B cell (primary cell): ENCODE results near the gene B9D2. TPM values are rescaled to one million over a fixed set of nuclear protein-coding genes. Genes with fewer than 3 reads are reported as not detected.
A peak's percentile ranks its signal among the peaks of the same experiment; 100 is the strongest.

ENCODE experiments used
- ATAC-seq: fragments of 200-7000 bp; cut with Tn5 transposase; one replicate; pipeline ENCODE4 v1.10.0; 2021; ENCODE audit warnings: low read depth, mild to moderate bottlenecking, moderate number of reproducible peaks, moderate library complexity
- CTCF ChIA-PET: fragments of 350-600 bp; sonication (Branson Sonifier 250); formaldehyde crosslinking; loops from one replicate; lab custom pipeline; 2021; ENCODE audit warnings: antibody characterized with exemption, inconsistent platforms; lab: Charles Lee
- POLR2A ChIA-PET: fragments of 350-600 bp; sonication (Branson Sonifier 250); formaldehyde crosslinking; loops from one replicate; lab custom pipeline; 2021; ENCODE audit warnings: antibody characterized with exemption; lab: Charles Lee
- DNase-seq: peaks from one replicate; pipeline ENCODE4 v3.0.0; 2013
- H2AFZ ChIP-seq: 2 replicates; pipeline ENCODE4 v1.6.1; 2012; ENCODE audit warnings: mild to moderate bottlenecking, low read depth, low read length; ENCODE audit not compliant: insufficient read depth, poor library complexity, severe bottlenecking
- H3K27ac ChIP-seq, 2 donors: 1 replicate in 1 of 2; 2 replicates in 1 of 2; pipeline ENCODE4 v1.5.1; 2012 to 2013; ENCODE audit warnings: low read length in 2 of 2, mild to moderate bottlenecking in 2 of 2, moderate library complexity in 1 of 2
- H3K27me3 ChIP-seq, 4 experiments: fragments of 200-600 bp in 1 of 4; sonication (generic) in 1 of 4; replicated peaks in 1 of 4; 1 replicate in 2 of 4; 2 replicates in 2 of 4; pipeline versions ENCODE4 v1.6.1 to v1.7.0; 2013 to 2016; ENCODE audit warnings: low read length in 3 of 4, mild to moderate bottlenecking in 2 of 4, mixed read lengths in 1 of 4, moderate library complexity in 1 of 4; ENCODE audit not compliant: insufficient read depth in 4 of 4, control insufficient read depth in 3 of 4; ENCODE audit errors: control extremely low read depth in 1 of 4
- H3K36me3 ChIP-seq, 2 experiments: replicated peaks in 1 of 2; 1 replicate in 1 of 2; 2 replicates in 1 of 2; pipeline versions ENCODE4 v1.6.1 to v1.7.1; 2013; ENCODE audit warnings: low read length in 1 of 2; ENCODE audit not compliant: insufficient read depth in 2 of 2, control insufficient read depth in 1 of 2; ENCODE audit errors: control extremely low read depth in 1 of 2, extremely low read depth in 1 of 2
- H3K4me1 ChIP-seq, 2 donors: fragments of 200-600 bp in 1 of 2; sonication (generic) in 1 of 2; 1 replicate in 1 of 2; 2 replicates in 1 of 2; pipeline versions ENCODE4 v1.5.1 to v1.6.1; 2013 to 2017; ENCODE audit warnings: low read length in 2 of 2; ENCODE audit not compliant: control insufficient read depth in 2 of 2, insufficient read depth in 2 of 2
- H3K4me2 ChIP-seq: replicated peaks from 2 replicates; pipeline ENCODE3; 2012; ENCODE audit warnings: mild to moderate bottlenecking, low read depth, low read length; ENCODE audit not compliant: poor library complexity, severe bottlenecking
- H3K4me3 ChIP-seq, 5 experiments: fragments of 200-600 bp in 1 of 5; sonication (generic) in 1 of 5; 1 replicate in 3 of 5; 2 replicates in 2 of 5; pipeline versions ENCODE4 v1.5.1 to v1.7.0; 2011 to 2016; ENCODE audit warnings: low read length in 4 of 5, mild to moderate bottlenecking in 4 of 5, low read depth in 2 of 5, control low read depth in 1 of 5, moderate library complexity in 1 of 5; ENCODE audit not compliant: insufficient read depth in 1 of 5; ENCODE audit errors: control extremely low read depth in 1 of 5, extremely low read depth in 1 of 5
- H3K79me2 ChIP-seq: fragments of 200-600 bp; sonication (generic); one replicate; pipeline ENCODE4 v1.6.0; 2016; ENCODE audit warnings: low read length; ENCODE audit not compliant: control insufficient read depth, insufficient read depth
- H3K9ac ChIP-seq: fragments of 200-600 bp; sonication (generic); 2 replicates; pipeline ENCODE4 v1.6.1; 2017; ENCODE audit warnings: mild to moderate bottlenecking, low read length, moderate library complexity
- H3K9me3 ChIP-seq, 3 donors: one replicate each; pipeline versions ENCODE4 v1.6.1 to v1.7.1; 2013; ENCODE audit warnings: low read length in 2 of 3; ENCODE audit not compliant: control insufficient read depth in 2 of 3, insufficient read depth in 1 of 3; ENCODE audit errors: control extremely low read depth in 1 of 3
- H4K20me1 ChIP-seq: 2 replicates; pipeline ENCODE4 v1.6.0; 2012; ENCODE audit warnings: mild to moderate bottlenecking, low read length; ENCODE audit not compliant: insufficient read depth, control insufficient read depth, poor library complexity, severe bottlenecking
- H3K27ac Mint-ChIP-seq: one replicate; pipeline ENCODE4 v1.8.0; 2021; ENCODE audit warnings: mixed read lengths
- H3K27me3 Mint-ChIP-seq: one replicate; pipeline ENCODE4 v1.8.0; 2021; ENCODE audit warnings: mixed read lengths
- H3K4me1 Mint-ChIP-seq: one replicate; pipeline ENCODE4 v1.8.0; 2021; ENCODE audit warnings: mixed read lengths
- H3K4me3 Mint-ChIP-seq: one replicate; pipeline ENCODE4 v1.8.0; 2021; ENCODE audit warnings: mixed read lengths
- H3K9me3 Mint-ChIP-seq: one replicate; pipeline ENCODE4 v1.8.0; 2022; ENCODE audit warnings: mixed read lengths; ENCODE audit not compliant: insufficient read depth
- EZH2 ChIP-seq: IDR thresholded peaks from 2 replicates; pipeline ENCODE4 v1.6.1; 2012; ENCODE audit warnings: borderline replicate concordance, low read depth, mild to moderate bottlenecking, moderate library complexity, low read length; ENCODE audit not compliant: insufficient read depth, poor library complexity, severe bottlenecking
- WGBS: methylation state at CpG from one replicate; pipeline ENCODE4 v1.1.5; 2013; ENCODE audit warnings: missing lambda C conversion rate; ENCODE audit not compliant: insufficient coverage; 5-methylcytosine and 5-hydroxymethylcytosine counted together
- intact Hi-C: fragments of 100-400 bp; cut with micrococcal nuclease; formaldehyde crosslinking; loops from one replicate; pipeline ENCODE4 v1.10.0; 2022
- polyA plus RNA-seq: library from polyadenylated mRNA; depleted of rRNA; stranded (reverse); fragments of >200 nt; gene quantifications from 2 replicates; pipeline ENCODE4 v1.2.3, GENCODE V29; 2012
- total RNA-seq, 2 donors: library from RNA; stranded (reverse); fragments of 120-200 nt in 1 of 2; gene quantifications; 1 replicate in 1 of 2; 2 replicates in 1 of 2; pipeline versions ENCODE4 v1.2.3 to v1.2.4, GENCODE V29; 2013 to 2022
- TF ChIP-seq, protein P1 (sequence below): fragments of 200-600 bp; IDR thresholded peaks from one replicate; pipeline ENCODE4 v1.8.0; 2022; ENCODE audit warnings: antibody characterized with exemption, mild to moderate bottlenecking

B9D2 gene
- total and polyA plus RNA-seq, 2 donors (not counting 1 experiment from before 2014, with no cell fraction given), result 9.9 to 17.5 TPM

DNA sequence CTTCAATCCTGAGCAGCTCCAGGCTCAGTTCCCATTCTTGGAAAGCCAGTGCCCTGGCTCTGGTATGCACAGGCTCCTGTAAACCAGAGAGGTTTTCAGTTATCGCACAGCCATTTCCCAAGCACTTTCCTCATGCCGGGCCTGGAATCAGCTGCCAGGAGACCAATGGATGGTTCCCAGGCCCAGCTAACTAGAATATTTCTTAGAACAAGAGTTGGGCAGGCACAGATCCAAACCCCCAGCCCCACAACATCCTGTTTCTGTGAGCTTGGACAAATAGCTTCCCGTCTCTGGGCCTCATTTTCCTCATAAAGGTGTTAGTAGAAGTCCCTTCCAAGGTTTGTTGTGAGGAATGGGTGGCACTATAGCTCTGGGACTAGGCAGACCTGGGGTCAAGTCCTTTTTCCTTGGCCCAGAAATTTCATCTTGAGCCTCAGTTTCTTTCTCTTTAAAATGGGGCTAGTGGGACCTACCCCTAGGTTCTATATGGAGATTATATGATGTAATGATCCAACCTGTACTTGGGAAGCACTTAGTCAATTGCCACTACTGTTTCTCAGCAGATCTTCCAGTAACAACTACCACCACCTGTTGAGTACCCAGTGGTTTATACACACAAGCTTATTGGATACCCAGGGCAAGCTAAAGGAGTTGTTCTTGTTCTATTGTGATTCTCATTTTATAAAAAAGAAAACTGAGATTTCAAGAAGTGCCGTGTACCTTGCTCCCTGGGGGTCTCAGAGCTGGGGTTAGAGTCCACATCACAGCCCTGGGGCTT is 59.1 kb downstream of the B9D2 start:
- no peak for DNase-seq
- ATAC-seq, result no peak
- H3K4me2 ChIP-seq, result peak overlapping the region; percentile 0
- intact Hi-C loops, result no loop called here
- TF ChIP-seq, protein P1, sequence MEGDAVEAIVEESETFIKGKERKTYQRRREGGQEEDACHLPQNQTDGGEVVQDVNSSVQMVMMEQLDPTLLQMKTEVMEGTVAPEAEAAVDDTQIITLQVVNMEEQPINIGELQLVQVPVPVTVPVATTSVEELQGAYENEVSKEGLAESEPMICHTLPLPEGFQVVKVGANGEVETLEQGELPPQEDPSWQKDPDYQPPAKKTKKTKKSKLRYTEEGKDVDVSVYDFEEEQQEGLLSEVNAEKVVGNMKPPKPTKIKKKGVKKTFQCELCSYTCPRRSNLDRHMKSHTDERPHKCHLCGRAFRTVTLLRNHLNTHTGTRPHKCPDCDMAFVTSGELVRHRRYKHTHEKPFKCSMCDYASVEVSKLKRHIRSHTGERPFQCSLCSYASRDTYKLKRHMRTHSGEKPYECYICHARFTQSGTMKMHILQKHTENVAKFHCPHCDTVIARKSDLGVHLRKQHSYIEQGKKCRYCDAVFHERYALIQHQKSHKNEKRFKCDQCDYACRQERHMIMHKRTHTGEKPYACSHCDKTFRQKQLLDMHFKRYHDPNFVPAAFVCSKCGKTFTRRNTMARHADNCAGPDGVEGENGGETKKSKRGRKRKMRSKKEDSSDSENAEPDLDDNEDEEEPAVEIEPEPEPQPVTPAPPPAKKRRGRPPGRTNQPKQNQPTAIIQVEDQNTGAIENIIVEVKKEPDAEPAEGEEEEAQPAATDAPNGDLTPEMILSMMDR, result no peak
- TF ChIP-seq EZH2, result no peak
- H3K9me3 ChIP-seq, result no peaks in the 10 kb centered on the region
- H3K4me1 ChIP-seq, result peaks cover 72 to 86% of the 10 kb centered on the region in 2 donors
- no peak overlapping the region for H3K9ac ChIP-seq
- H4K20me1 ChIP-seq, result no peaks in the 10 kb centered on the region
- ChIA-PET CTCF (interaction anchor here (0.6 to 8.3 kb wide), 7 partner anchors 8 to 447 kb away, joined by 3 to 89 read pairs (median 8); partner anchors contain the start of genes HNRNPUL1 and TGFB1), POLR2A (interaction anchor here (1.1 kb wide), 1 partner anchor 41 kb away, joined by 3 read pairs; the partner anchor contains the start of gene HNRNPUL1)
- H3K79me2 ChIP-seq, result peaks cover 38% of the 10 kb centered on the region
- 100% methylated on average over 3 of the region's 4 CpGs for WGBS
- H3K27ac Mint-ChIP-seq, result peak overlapping the region; percentile 75
- no peak overlapping the region for H3K4me3 Mint-ChIP-seq
- H3K4me1 Mint-ChIP-seq, result peaks cover 73% of the 10 kb centered on the region
- no peaks in the 10 kb centered on the region for H3K27me3 Mint-ChIP-seq
- H3K9me3 Mint-ChIP-seq, result no peaks in the 10 kb centered on the region
- H3K4me3 ChIP-seq, result no peak overlapping the region
- no peak overlapping the region for H2AFZ ChIP-seq
- peaks cover 5 to 63% of the 10 kb centered on the region in 2 experiments for H3K36me3 ChIP-seq
- peak overlapping the region in 1 of 2 donors; percentile 100 for H3K27ac ChIP-seq
- no peaks in the 10 kb centered on the region for H3K27me3 ChIP-seq

Other genes starting within 250 kb of the B9D2 start
- not detected in 2 replicates for gene CYP2F1, start 249.7 kb downstream of the B9D2 start, total RNA-seq
- 0.04 TPM in 1 of 2 replicates, not detected in the other for gene CYP2F1, start 249.7 kb downstream of the B9D2 start, polyA plus RNA-seq
- gene CYP2S1, start 170.9 kb downstream of the B9D2 start, total RNA-seq, result not detected in 2 replicates
- gene CYP2S1, start 170.9 kb downstream of the B9D2 start, polyA plus RNA-seq, result 0.09 and 0.12 TPM in 2 replicates
- not detected in 2 replicates for gene AXL, start 144.9 kb downstream of the B9D2 start, total RNA-seq
- gene AXL, start 144.9 kb downstream of the B9D2 start, polyA plus RNA-seq, result not detected in 2 replicates
- 273 and 274 TPM in 2 replicates for gene HNRNPUL1, start 99.8 kb downstream of the B9D2 start, total RNA-seq
- 47.2 and 60.7 TPM in 2 replicates for gene HNRNPUL1, start 99.8 kb downstream of the B9D2 start, polyA plus RNA-seq
- 68.3 and 78.3 TPM in 2 replicates for gene CCDC97, start 54.0 kb downstream of the B9D2 start, total RNA-seq
- 9.9 and 16.3 TPM in 2 replicates for gene CCDC97, start 54.0 kb downstream of the B9D2 start, polyA plus RNA-seq
- gene TGFB1, start 10.2 kb downstream of the B9D2 start, total RNA-seq, result 120 TPM in 2 replicates
- gene TGFB1, start 10.2 kb downstream of the B9D2 start, polyA plus RNA-seq, result 107 and 109 TPM in 2 replicates
- gene TMEM91, start 12.4 kb upstream of the B9D2 start, total RNA-seq, result 7.1 and 11.8 TPM in 2 replicates
- gene TMEM91, start 12.4 kb upstream of the B9D2 start, polyA plus RNA-seq, result 6.3 and 8.0 TPM in 2 replicates
- gene EXOSC5, start 33.2 kb upstream of the B9D2 start, total RNA-seq, result 14.1 and 16.1 TPM in 2 replicates
- 19.6 and 41.4 TPM in 2 replicates for gene EXOSC5, start 33.2 kb upstream of the B9D2 start, polyA plus RNA-seq
- 20.6 and 25.2 TPM in 2 replicates for gene BCKDHA, start 33.7 kb upstream of the B9D2 start, total RNA-seq
- gene BCKDHA, start 33.7 kb upstream of the B9D2 start, polyA plus RNA-seq, result 24.2 and 39.7 TPM in 2 replicates
- 0.22 and 0.27 TPM in 2 replicates for gene B3GNT8, start 63.2 kb upstream of the B9D2 start, total RNA-seq
- 0.06 TPM in 1 of 2 replicates, not detected in the other for gene B3GNT8, start 63.2 kb upstream of the B9D2 start, polyA plus RNA-seq
- 31.6 and 31.8 TPM in 2 replicates for gene DMAC2, start 75.8 kb upstream of the B9D2 start, total RNA-seq
- gene DMAC2, start 75.8 kb upstream of the B9D2 start, polyA plus RNA-seq, result 32.7 and 41.7 TPM in 2 replicates
- not detected in 2 replicates for gene ERICH4, start 79.0 kb upstream of the B9D2 start, total RNA-seq
- gene ERICH4, start 79.0 kb upstream of the B9D2 start, polyA plus RNA-seq, result not detected in 2 replicates
- 18.9 and 19.3 TPM in 2 replicates for gene CEACAM21, start 212.0 kb upstream of the B9D2 start, total RNA-seq
- 18.7 and 27.3 TPM in 2 replicates for gene CEACAM21, start 212.0 kb upstream of the B9D2 start, polyA plus RNA-seq